C4-2B (cell line): ENCODE measurements around the gene DES.

Experiments used
- H3K27ac ChIP-seq: fragments of 450-650 bp; 2 replicates; pipeline ENCODE4 v1.5.1; 2017
- ZFX ChIP-seq: fragments of 450-650 bp; IDR thresholded peaks from 2 replicates; pipeline ENCODE4 v1.6.1; 2017
- TF ChIP-seq, protein P1 (sequence below): fragments of 450-650 bp; conservative IDR thresholded peaks from 2 replicates; pipeline ENCODE4 v1.5.1; 2017; ENCODE audit warnings: mild to moderate bottlenecking

Gene DES

DNA sequence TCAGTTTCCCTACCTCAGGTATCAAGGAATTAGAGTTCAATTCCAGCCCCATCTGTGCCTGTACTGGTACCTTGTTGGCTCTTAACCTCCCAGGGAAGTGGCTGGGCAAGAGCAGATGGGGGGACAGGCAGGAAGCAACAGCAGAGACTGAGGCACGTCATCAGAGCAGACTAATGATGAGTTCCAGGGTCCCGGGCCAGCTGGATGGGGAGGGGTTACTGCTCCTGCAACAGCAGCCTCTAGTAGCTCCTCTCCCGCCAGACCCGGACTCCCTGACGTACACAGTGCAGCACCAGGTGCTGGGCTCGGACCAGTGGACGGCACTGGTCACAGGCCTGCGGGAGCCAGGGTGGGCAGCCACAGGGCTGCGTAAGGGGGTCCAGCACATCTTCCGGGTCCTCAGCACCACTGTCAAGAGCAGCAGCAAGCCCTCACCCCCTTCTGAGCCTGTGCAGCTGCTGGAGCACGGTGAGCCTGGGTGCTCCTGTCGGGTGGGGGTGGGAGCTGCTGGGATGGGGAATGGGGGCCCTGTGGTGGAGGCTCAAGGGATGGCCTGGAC is 54.5 kb downstream of the DES start:
- H3K27ac ChIP-seq = no peak overlapping the region
- TF ChIP-seq ZFX = no peak
- TF ChIP-seq, protein P1, sequence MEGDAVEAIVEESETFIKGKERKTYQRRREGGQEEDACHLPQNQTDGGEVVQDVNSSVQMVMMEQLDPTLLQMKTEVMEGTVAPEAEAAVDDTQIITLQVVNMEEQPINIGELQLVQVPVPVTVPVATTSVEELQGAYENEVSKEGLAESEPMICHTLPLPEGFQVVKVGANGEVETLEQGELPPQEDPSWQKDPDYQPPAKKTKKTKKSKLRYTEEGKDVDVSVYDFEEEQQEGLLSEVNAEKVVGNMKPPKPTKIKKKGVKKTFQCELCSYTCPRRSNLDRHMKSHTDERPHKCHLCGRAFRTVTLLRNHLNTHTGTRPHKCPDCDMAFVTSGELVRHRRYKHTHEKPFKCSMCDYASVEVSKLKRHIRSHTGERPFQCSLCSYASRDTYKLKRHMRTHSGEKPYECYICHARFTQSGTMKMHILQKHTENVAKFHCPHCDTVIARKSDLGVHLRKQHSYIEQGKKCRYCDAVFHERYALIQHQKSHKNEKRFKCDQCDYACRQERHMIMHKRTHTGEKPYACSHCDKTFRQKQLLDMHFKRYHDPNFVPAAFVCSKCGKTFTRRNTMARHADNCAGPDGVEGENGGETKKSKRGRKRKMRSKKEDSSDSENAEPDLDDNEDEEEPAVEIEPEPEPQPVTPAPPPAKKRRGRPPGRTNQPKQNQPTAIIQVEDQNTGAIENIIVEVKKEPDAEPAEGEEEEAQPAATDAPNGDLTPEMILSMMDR = no peak

DNA sequence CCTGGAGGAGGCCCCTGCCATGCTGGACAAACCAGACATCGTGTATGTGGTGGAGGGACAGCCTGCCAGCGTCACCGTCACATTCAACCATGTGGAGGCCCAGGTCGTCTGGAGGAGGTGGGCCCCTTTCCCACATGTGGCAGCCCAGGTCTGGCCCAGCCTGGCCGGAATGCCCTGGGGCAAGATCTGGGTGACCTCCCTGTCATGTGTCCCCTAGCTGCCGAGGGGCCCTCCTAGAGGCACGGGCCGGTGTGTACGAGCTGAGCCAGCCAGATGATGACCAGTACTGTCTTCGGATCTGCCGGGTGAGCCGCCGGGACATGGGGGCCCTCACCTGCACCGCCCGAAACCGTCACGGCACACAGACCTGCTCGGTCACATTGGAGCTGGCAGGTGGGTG is 55.3 kb downstream of the DES start:
- TF ChIP-seq ZFX = no peak
- TF ChIP-seq, protein P1 = no peak
- no peak overlapping the region for H3K27ac ChIP-seq

DNA sequence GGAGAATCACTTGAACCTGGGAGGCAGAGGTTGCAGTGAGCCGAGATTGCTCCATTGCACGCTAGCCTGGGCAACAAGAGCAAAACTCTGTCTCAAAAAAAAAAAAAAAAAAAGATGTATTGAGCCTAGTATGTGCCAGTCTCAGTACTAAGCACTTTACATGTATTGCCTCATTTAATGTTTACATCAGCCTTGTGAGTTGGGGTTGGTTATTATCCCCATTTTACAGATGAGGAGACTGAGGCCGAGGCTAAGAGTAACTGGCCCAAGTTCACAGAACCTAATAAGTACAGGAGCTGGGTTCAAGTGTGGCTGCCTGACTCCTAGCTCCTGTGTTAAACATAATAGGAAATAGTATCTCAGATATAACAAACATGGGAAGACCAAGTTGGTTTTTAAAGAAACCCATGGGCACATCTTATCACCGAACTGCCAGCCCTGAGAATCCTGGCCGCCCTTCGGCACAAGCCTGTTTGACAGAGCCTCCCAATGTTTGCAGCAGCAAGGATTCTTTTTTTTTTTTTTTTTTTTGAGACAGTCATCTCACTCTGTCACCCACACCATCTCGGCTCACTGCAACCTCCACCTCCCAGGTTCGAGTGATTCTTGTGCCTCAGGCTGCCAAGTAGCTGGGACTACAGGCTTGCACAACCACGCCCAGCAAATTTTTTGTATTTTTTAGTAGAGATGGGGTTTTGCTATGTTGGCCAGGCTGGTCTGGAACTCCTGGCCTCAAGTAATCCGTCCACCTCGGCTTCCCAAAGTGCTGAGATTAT is 56.3 kb downstream of the DES start:
- no peak overlapping the region for H3K27ac ChIP-seq
- TF ChIP-seq, protein P1 = no peak
- TF ChIP-seq ZFX = no peak

DNA sequence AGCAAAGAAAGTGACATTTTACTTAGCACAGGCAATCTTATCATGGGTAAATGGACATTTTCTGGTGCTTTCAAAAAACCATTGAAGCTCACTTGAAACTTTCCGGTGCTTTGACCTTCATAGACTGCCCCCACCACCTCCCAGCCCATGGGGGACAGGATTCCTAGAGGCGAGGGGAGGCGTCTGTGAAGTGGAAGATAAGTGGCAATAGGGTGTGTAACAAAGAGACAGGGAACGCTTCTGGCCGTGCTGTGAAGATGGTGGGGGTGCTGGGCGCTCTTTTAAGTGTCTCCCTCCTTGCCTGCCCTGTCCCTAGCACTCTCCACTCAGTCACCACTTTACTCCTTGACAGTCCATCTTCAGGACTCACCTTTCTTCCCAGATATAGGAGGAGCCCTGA is 57.1 kb downstream of the DES start:
- H3K27ac ChIP-seq = no peak overlapping the region

DNA sequence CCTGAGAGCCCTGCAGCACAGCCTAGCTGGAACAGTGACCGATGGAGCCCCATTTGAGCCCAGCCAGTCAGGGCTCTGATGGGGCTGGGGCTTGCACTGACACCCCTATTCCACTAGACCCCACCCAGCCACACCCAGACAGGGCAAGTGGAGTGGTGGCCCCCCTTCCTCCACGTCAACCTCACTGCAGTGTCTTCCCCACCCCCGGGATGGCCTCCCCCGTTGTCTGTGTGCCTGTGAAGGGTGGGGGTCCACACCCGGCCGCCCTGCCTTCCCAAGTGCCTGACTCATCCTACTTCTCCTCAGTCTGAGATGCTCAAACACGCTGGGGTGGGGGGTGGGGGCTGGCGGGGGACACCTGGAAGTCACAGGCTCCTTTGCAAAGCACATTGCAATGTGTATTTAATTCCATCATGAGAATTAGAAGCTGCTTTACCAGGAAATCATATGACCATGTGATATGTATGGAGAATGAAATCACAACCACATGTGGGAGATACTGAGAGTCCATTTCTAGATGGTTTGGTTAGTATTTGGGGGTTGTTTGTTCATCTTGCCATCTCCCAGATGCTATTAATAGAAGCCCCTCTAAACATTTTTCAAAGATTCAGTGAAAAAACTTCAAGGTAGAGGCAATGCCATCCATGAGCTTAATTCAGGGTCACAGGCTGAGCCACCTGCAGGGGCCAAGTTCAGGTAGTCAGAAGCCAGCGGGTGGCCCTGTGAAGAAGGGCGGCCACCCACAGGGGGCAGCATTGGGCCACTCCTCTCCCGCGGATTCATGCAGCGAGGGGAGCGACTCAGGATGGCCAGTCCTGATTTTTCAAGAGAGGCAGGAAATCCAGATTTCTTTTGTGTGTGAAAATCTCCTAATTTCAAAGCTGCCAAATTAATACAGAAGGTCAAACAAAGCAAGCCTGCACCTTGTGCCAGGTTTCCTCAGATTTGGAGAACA is 57.8 kb downstream of the DES start:
- no peak overlapping the region for H3K27ac ChIP-seq
- TF ChIP-seq, protein P1 = peak; percentile 90
- TF ChIP-seq ZFX = no peak

More for the DNA sequence above, 57.1 kb downstream of the DES start:
- TF ChIP-seq ZFX = no peak
- TF ChIP-seq, protein P1 = no peak
